Neuronal stem cell (in vitro differentiated cells): ENCODE results near the gene FBXO21.
A peak's percentile ranks its signal among the peaks of the same experiment; 100 is the strongest.
"Not testable (repeated sequence)": the region's sequence is repeated elsewhere in the genome, so short reads cannot be mapped to it uniquely, and the experiment has no call there.

ENCODE experiments used
- DNase-seq: peaks from one replicate; pipeline ENCODE4 v3.0.0-alpha.2; 2013; ENCODE audit warnings: low spot score
- H2AFZ ChIP-seq: one replicate; pipeline ENCODE4 v1.6.1; 2013; ENCODE audit warnings: mild to moderate bottlenecking, low read length, inconsistent platforms
- H2AK5ac ChIP-seq: 2 replicates; pipeline ENCODE4 v1.6.1; 2013; ENCODE audit warnings: low read depth, mild to moderate bottlenecking, inconsistent platforms, low read length, moderate library complexity, mixed read lengths
- H2BK120ac ChIP-seq: 2 replicates; pipeline ENCODE4 v1.6.1; 2013; ENCODE audit warnings: low read depth, mild to moderate bottlenecking, inconsistent platforms, low read length, moderate library complexity, mixed read lengths
- H2BK12ac ChIP-seq: one replicate; pipeline ENCODE4 v1.6.1; 2013; ENCODE audit warnings: low read length, inconsistent platforms
- H2BK15ac ChIP-seq: 2 replicates; pipeline ENCODE4 v1.6.1; 2013; ENCODE audit warnings: mild to moderate bottlenecking, low read length, inconsistent platforms, mixed read lengths
- H2BK5ac ChIP-seq: one replicate; pipeline ENCODE4 v1.6.1; 2013; ENCODE audit warnings: inconsistent platforms, mild to moderate bottlenecking, low read length, moderate library complexity
- H3K14ac ChIP-seq: one replicate; pipeline ENCODE4 v1.6.1; 2013; ENCODE audit warnings: low read length, inconsistent platforms
- H3K18ac ChIP-seq: 2 replicates; pipeline ENCODE4 v1.6.1; 2013; ENCODE audit warnings: low read length, inconsistent platforms
- H3K23ac ChIP-seq: 2 replicates; pipeline ENCODE4 v1.6.1; 2013; ENCODE audit warnings: low read depth, mild to moderate bottlenecking, mixed read lengths, low read length, inconsistent platforms; ENCODE audit not compliant: poor library complexity
- H3K27ac ChIP-seq: replicated peaks from 3 replicates; pipeline ENCODE4 v1.5.1; 2013; ENCODE audit warnings: low read length, inconsistent platforms
- H3K27me3 ChIP-seq, 3 experiments: 2 replicates each; pipeline ENCODE4 v1.6.1; 2013; ENCODE audit warnings: low read length in 3 of 3, mild to moderate bottlenecking in 2 of 3, inconsistent platforms in 1 of 3, low read depth in 1 of 3, mixed read lengths in 1 of 3, moderate library complexity in 1 of 3; ENCODE audit not compliant: control insufficient read depth in 3 of 3, insufficient read depth in 3 of 3
- H3K36me3 ChIP-seq, 2 donors: replicated peaks in 1 of 2; 2 replicates each; pipeline ENCODE4 v1.6.1; 2013; ENCODE audit warnings: low read length in 2 of 2; ENCODE audit not compliant: control insufficient read depth in 2 of 2, insufficient read depth in 2 of 2
- H3K4ac ChIP-seq: 2 replicates; pipeline ENCODE4 v1.6.1; 2013; ENCODE audit warnings: inconsistent platforms, mild to moderate bottlenecking, low read length, moderate library complexity
- H3K4me1 ChIP-seq, 2 donors: 1 replicate in 1 of 2; 2 replicates in 1 of 2; pipeline ENCODE4 v1.6.1; 2013; ENCODE audit warnings: low read length in 2 of 2, low read depth in 1 of 2; ENCODE audit not compliant: control insufficient read depth in 2 of 2, insufficient read depth in 1 of 2
- H3K4me2 ChIP-seq: one replicate; pipeline ENCODE4 v1.6.1; 2013; ENCODE audit warnings: mild to moderate bottlenecking, low read length, inconsistent platforms; ENCODE audit not compliant: insufficient read depth, poor library complexity, severe bottlenecking
- H3K4me3 ChIP-seq, 2 donors: 2 replicates each; pipeline ENCODE4 v1.5.1; 2013; ENCODE audit warnings: low read length in 2 of 2, mild to moderate bottlenecking in 2 of 2, inconsistent platforms in 1 of 2, moderate library complexity in 1 of 2
- H3K79me1 ChIP-seq: one replicate; pipeline ENCODE4 v1.6.1; 2013; ENCODE audit warnings: low read depth, mild to moderate bottlenecking, inconsistent platforms, low read length, moderate library complexity
- H3K9ac ChIP-seq: one replicate; pipeline ENCODE4 v1.6.1; 2013; ENCODE audit warnings: mild to moderate bottlenecking, low read depth, low read length, inconsistent platforms; ENCODE audit not compliant: poor library complexity
- H3K9me3 ChIP-seq, 2 donors: replicated peaks in 1 of 2; 2 replicates each; pipeline versions ENCODE3 to v1.6.1; 2013; ENCODE audit warnings: low read length in 2 of 2, mild to moderate bottlenecking in 2 of 2, inconsistent platforms in 1 of 2, low read depth in 1 of 2, mixed read lengths in 1 of 2, moderate library complexity in 1 of 2; ENCODE audit not compliant: control insufficient read depth in 2 of 2, insufficient read depth in 1 of 2
- H4K8ac ChIP-seq: one replicate; pipeline ENCODE4 v1.6.1; 2013; ENCODE audit warnings: low read depth, mild to moderate bottlenecking, inconsistent platforms, low read length, moderate library complexity
- H4K91ac ChIP-seq: one replicate; pipeline ENCODE4 v1.6.1; 2013; ENCODE audit warnings: low read length, low read depth, mild to moderate bottlenecking, inconsistent platforms; ENCODE audit not compliant: poor library complexity
- WGBS, 2 donors: extraction: QIAGEN DNeasy Blood & Tissue Kit; methylation state at CpG; one replicate each; pipeline ENCODE4 v1.1.7; 2013; ENCODE audit warnings: missing lambda C conversion rate in 2 of 2, mixed read lengths in 1 of 2; ENCODE audit not compliant: insufficient read length in 2 of 2, insufficient replicate concordance in 1 of 2; ENCODE audit errors: extremely low coverage in 2 of 2; 5-methylcytosine and 5-hydroxymethylcytosine counted together

FBXO21 gene

DNA sequence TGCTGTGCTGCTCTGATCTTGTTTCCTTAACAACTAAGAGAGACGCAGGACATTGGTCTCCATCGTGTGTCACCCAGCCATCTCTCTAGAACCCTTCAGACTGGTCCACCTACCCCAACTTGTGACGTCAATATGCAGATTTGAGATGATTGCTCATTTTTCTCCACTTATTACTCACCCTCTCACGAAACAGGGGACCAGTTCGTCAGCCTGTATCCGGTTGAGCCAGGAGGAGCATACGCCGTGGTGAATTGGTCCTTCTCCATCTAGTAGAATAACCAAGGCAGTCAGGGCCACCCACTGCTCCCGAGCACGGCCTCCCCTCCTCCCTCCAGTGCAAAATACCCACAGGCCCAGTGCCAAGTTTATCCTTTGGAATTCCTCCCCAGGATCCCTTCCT, 36.2 kb upstream of the FBXO21 start:
- Histone ChIP-seq H3K27ac (no peak overlapping the region), H3K23ac (no peak overlapping the region), H3K14ac (peak overlapping the region; percentile 25), H2AK5ac (no peak overlapping the region), H2BK15ac (no peak overlapping the region), H3K9ac (no peak overlapping the region), H3K9me3 (peaks cover 0 to 2% of the 10 kb centered on the region in 2 donors), H2BK12ac (no peak overlapping the region), H3K18ac (no peak overlapping the region), H3K4me1 (peaks cover 0 to 2% of the 10 kb centered on the region in 2 donors), H2BK120ac (no peak overlapping the region), H4K91ac (no peak overlapping the region), H3K79me1 (no peaks in the 10 kb centered on the region), H4K8ac (no peak overlapping the region), H2BK5ac (no peak overlapping the region), H3K27me3 (peaks cover 0 to 2% (median 0%) of the 10 kb centered on the region in 3 experiments), H3K4me2 (no peak overlapping the region), H3K4ac (no peak overlapping the region), H2AFZ (no peak overlapping the region), H3K36me3 (no peaks in the 10 kb centered on the region), H3K4me3 (no peak overlapping the region)
- DNase-seq, result no peak
- WGBS, 2 donors, result no CpG with 5 or more reads among the region's 10 CpGs

DNA sequence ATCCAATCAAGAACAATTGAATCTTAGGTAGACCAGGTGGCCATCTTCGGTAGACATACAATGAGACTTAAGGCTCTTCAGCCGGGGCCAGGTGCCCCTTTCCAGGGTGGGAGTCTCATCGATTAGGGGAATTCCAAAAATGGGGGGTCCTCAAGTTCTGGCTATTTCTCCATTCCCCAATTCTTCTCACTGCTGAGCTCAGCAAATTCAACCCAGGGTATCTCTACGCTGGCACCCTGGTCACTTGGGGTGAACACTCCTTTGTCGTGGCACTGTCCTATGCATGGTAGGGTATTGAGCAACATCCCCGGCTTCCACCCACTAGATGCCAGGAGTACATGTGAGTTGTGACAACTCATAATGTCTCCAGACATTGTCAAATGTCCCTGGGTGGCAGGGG, 34.9 kb upstream of the FBXO21 start:
- Histone ChIP-seq H4K8ac (no peak overlapping the region), H3K18ac (no peak overlapping the region), H2BK5ac (no peak overlapping the region), H3K79me1 (no peaks in the 10 kb centered on the region), H3K4me1 (peaks cover 0 to 2% of the 10 kb centered on the region in 2 donors), H3K27me3 (no peaks in the 10 kb centered on the region), H3K4me3 (no peak overlapping the region), H3K4me2 (no peak overlapping the region), H2BK12ac (no peak overlapping the region), H2BK120ac (no peak overlapping the region), H2AK5ac (no peak overlapping the region), H3K36me3 (no peaks in the 10 kb centered on the region), H2BK15ac (no peak overlapping the region), H3K9ac (peak overlapping the region; percentile 60), H3K14ac (no peak overlapping the region), H3K27ac (no peak overlapping the region), H3K9me3 (peaks cover 0 to 2% of the 10 kb centered on the region in 2 donors), H3K23ac (no peak overlapping the region), H2AFZ (no peak overlapping the region), H3K4ac (no peak overlapping the region), H4K91ac (no peak overlapping the region)
- no CpG with 5 or more reads among the region's 6 CpGs for WGBS, 2 donors
- no peak for DNase-seq

DNA sequence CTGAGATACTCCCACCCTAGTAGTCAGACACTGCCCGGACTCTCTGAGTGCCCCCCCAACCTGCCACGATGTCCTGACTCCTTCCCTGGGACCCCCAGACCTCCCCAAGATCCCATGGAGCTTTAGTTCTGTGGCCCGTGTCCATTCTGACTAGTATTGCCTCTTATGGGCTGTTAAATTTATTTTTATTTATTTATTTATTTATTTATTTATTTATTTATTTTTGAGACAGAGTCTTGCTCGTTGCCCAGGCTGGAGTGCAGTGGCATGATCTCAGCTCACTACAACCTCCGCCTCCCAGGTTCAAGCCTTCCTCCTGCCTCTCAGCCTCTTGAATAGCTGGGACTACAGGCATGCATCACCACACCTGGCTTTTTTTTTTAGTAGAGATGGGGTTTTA, 30.7 kb upstream of the FBXO21 start:
- not testable (repeated sequence) for H3K4ac ChIP-seq

DNA sequence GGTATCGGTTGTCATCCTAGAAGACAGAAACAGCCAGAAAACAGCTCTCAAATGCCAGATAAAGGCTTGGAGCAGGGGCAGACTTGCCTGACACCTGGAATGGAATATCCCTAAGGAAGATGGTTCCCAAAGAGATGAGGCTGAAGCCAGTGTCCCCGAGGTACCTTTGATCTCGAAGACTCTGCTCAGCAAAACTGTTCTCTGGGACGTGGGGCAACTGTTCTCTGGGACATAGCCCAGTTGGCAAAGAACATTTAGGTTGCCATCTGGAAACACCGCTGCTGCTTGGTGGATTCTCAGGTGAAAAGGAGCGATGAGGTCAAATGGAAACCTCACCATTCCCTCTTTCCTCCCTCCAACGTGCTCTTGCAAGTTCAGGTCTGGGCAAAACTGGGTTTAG, 27.9 kb upstream of the FBXO21 start:
- Histone ChIP-seq H2AFZ (no peak overlapping the region), H2BK5ac (no peak overlapping the region), H2AK5ac (no peak overlapping the region), H3K14ac (no peak overlapping the region), H4K8ac (no peak overlapping the region), H3K4me3 (no peak overlapping the region), H2BK12ac (no peak overlapping the region), H3K18ac (no peak overlapping the region), H4K91ac (no peak overlapping the region), H3K4ac (no peak overlapping the region), H3K9me3 (peaks cover 0 to 2% of the 10 kb centered on the region in 2 donors), H3K4me2 (no peak overlapping the region), H3K79me1 (no peaks in the 10 kb centered on the region), H3K23ac (no peak overlapping the region), H3K36me3 (no peaks in the 10 kb centered on the region), H2BK120ac (no peak overlapping the region), H3K27me3 (peaks cover 0 to 17% (median 0%) of the 10 kb centered on the region in 3 experiments), H3K27ac (no peak overlapping the region), H2BK15ac (no peak overlapping the region), H3K4me1 (no peaks in the 10 kb centered on the region), H3K9ac (no peak overlapping the region)
- DNase-seq, result no peak
- WGBS, 2 donors, result no CpG with 5 or more reads among the region's 7 CpGs

More for the DNA sequence above, 30.7 kb upstream of the FBXO21 start:
- Histone ChIP-seq H3K14ac (peak overlapping the region; percentile 56), H2BK5ac (peak overlapping the region; percentile 8)
- not testable (repeated sequence) for DNase-seq, H3K9me3 ChIP-seq, H3K4me1 ChIP-seq, H3K18ac ChIP-seq, H3K23ac ChIP-seq, H2BK15ac ChIP-seq, H2BK12ac ChIP-seq, H4K8ac ChIP-seq, H3K4me3 ChIP-seq, H3K27me3 ChIP-seq, H3K79me1 ChIP-seq, H4K91ac ChIP-seq, H3K9ac ChIP-seq, H2BK120ac ChIP-seq, H2AFZ ChIP-seq, H3K4me2 ChIP-seq, H3K27ac ChIP-seq, H2AK5ac ChIP-seq, H3K36me3 ChIP-seq
- no CpG with 5 or more reads among the region's 5 CpGs for WGBS, 2 donors
